HG03565 (cell line): ENCODE measurements around the gene ATP4A.
A peak's percentile ranks its signal among the peaks of the same experiment; 100 is the strongest.

Experiments used
- ATAC-seq: cut with Tn5 transposase; IDR thresholded peaks from one replicate; pipeline ENCODE4 v1.9.1; 2021; ENCODE audit warnings: mild to moderate bottlenecking, moderate library complexity; ENCODE audit not compliant: unreplicated experiment

ATP4A gene

GRCh38 chr19:35549879-35550523 is 13.5 kb downstream of the ATP4A start:
- ATAC-seq: no peak

DNA sequence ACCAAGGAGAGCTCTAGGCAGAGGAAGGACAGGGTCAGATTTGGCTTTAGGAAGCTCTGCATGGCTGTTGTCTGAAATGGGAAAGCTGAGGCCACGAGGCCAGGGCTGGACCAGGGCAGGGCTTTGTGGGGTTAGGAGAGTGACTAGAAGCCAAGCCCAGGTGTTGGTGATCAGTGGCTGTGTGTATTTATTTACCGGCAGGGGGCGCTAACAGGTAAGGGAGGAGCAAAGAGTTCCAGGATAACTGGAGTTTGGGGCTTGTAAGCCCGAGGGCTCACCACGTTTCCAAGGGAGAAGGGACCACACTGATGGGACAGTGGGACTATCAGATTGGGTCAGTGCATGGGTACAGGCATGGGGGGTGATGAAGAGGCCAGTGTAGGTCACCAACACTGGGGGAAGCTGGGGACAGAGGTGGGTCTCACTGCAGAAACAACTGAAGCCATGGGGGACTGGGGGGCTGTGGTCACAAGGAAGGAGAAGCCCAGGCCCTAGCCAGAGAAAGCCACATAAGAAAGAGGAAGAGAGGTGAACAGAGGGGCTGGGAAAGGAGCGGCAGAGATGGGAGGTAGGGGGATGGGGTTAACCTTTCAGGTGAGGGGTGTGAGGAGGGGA is 14.2 kb downstream of the ATP4A start:
- ATAC-seq: no peak

- ATAC-seq: no peak
Measured at GRCh38 chr19:35546532-35546931, 16.9 kb downstream of the ATP4A start.

GRCh38 chr19:35545855-35546381 is 17.5 kb downstream of the ATP4A start:
- peak; percentile 29 for ATAC-seq

- ATAC-seq: peak; percentile 75
Measured at GRCh38 chr19:35545001-35545854, 18.2 kb downstream of the ATP4A start, which contains the start of gene TMEM147. Gene TMEM147 (plus strand): TSS chr19:35545626. CDS start chr19:35545740, 114 bp downstream.

GRCh38 chr19:35544110-35544802 is 19.2 kb downstream of the ATP4A start:
- no peak for ATAC-seq

- no peak for ATAC-seq
Measured at GRCh38 chr19:35543280-35544109, 20.0 kb downstream of the ATP4A start.

DNA sequence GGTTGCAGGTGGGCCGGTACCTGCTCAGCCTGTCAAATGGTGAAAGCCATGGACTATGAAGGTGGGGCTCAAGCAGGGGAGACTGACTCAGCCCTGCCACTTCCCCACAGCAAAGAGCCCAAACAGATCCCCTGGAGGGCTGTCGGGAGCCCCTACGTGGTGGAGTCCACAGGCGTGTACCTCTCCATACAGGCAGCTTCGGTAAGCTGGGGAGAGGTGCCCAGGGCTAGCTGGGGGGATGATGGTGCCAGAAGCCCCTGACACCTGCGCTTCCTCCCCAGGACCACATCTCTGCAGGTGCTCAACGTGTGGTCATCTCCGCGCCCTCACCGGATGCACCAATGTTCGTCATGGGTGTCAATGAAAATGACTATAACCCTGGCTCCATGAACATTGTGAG is 21.2 kb downstream of the ATP4A start:
- no peak for ATAC-seq

GRCh38 chr19:35540356-35540927 is 23.0 kb downstream of the ATP4A start:
- no peak for ATAC-seq

GRCh38 chr19:35539850-35540249 is 23.6 kb downstream of the ATP4A start:
- no peak for ATAC-seq

- ATAC-seq: no peak
Measured at GRCh38 chr19:35539314-35539713, 24.1 kb downstream of the ATP4A start.

- no peak for ATAC-seq
Measured at GRCh38 chr19:35534803-35535480, 28.5 kb downstream of the ATP4A start.

DNA sequence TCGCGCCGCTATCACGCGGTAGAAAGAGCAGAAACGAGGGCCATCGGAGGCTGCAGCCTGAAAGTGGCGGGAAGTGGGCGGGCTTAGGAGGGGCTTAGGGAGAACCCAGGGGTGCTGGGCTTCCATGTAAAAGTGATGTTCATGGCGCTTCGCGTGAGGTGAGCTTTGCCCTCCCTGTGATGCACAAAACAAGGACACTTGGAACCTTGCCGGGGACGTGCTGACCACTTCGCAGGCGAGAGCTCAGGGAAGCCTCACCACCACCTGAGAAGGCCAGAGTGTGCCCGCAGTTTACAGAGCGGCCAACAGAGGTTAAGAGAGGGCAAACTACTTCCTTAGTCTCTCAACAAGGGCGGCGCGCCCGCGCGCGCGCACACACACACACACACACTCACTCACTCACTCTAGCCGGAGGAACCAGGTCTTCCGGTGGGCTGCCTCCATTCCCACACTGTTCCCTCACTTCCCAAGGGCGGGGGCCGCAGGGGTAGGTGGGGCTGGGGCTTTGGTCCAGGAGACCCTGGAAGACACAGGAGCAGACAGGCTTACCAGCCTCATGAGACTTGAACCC is 29.6 kb downstream of the ATP4A start:
- ATAC-seq: no peak

- no peak for ATAC-seq
Measured at GRCh38 chr19:35533201-35533821, 30.1 kb downstream of the ATP4A start, which contains the start of gene GAPDHS. Gene GAPDHS (plus strand): TSS chr19:35533456. CDS start chr19:35533528, 72 bp downstream.

DNA sequence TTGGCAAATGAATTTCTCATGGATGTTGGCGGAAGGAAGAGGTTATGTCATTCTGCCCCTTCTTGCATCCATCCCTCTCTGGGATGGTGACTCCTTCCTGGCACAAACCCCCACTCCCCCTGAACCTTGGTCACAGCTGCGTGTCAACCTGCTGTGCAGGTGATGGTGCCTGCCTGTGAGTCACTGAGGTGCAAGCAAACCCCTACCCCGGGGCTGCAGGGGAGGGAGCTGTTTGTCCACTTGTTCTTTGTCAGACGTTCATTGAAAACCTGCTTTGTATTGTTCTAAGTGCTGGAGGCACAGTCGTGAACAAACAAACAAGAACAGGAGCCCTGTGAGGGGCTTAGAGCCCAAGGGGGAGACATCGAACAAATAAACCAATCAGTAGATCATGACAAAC is 32.2 kb downstream of the ATP4A start:
- no peak for ATAC-seq

- no peak for ATAC-seq
Measured at GRCh38 chr19:35529241-35530218, 33.9 kb downstream of the ATP4A start.
